Spleen (tissue), 11 donors: ENCODE data around the gene SRSF5. TPM values are rescaled to one million over a fixed set of nuclear protein-coding genes. Genes with fewer than 3 reads are reported as not detected.
"Not testable (repeated sequence)": the region's sequence is repeated elsewhere in the genome, so short reads cannot be mapped to it uniquely, and the experiment has no call there.

Source experiments
- DNase-seq: peaks from one replicate; pipeline ENCODE4 v3.0.0-alpha.2; 2020
- H3K27ac ChIP-seq, 8 donors: fragments of 200-600 bp; sonication (generic) in 7 of 8; 1 replicate in 4 of 8; 2 replicates in 4 of 8; pipeline versions ENCODE4 v1.5.0 to v1.8.0; 2016 to 2021; ENCODE audit warnings: inconsistent platforms in 4 of 8, mild to moderate bottlenecking in 4 of 8, moderate library complexity in 1 of 8
- H3K27me3 ChIP-seq, 7 donors: fragments of 200-600 bp; sonication (generic) in 6 of 7; replicated peaks in 1 of 7; 1 replicate in 4 of 7; 2 replicates in 3 of 7; pipeline versions ENCODE4 v1.5.0 to v1.8.0; 2016 to 2021; ENCODE audit warnings: inconsistent platforms in 3 of 7, mild to moderate bottlenecking in 1 of 7
- H3K36me3 ChIP-seq, 6 donors: fragments of 200-600 bp; sonication (generic) in 5 of 6; 1 replicate in 4 of 6; 2 replicates in 2 of 6; pipeline versions ENCODE4 v1.5.0 to v1.8.0; 2016 to 2021; ENCODE audit warnings: inconsistent platforms in 2 of 6
- H3K4me1 ChIP-seq, 6 donors: fragments of 200-600 bp; sonication (generic) in 5 of 6; 1 replicate in 3 of 6; 2 replicates in 3 of 6; pipeline versions ENCODE4 v1.5.0 to v1.8.0; 2016 to 2021; ENCODE audit warnings: inconsistent platforms in 3 of 6
- H3K4me3 ChIP-seq, 8 donors: fragments of 200-600 bp; sonication (generic) in 7 of 8; 1 replicate in 4 of 8; 2 replicates in 4 of 8; pipeline versions ENCODE4 v1.5.0 to v1.8.0; 2016 to 2021; ENCODE audit warnings: inconsistent platforms in 4 of 8, mild to moderate bottlenecking in 4 of 8, moderate library complexity in 2 of 8
- H3K9me3 ChIP-seq, 8 donors: fragments of 200-600 bp; sonication (generic) in 7 of 8; 1 replicate in 4 of 8; 2 replicates in 4 of 8; pipeline versions ENCODE4 v1.5.0 to v1.8.0; 2016 to 2021; ENCODE audit warnings: inconsistent platforms in 4 of 8
- CTCF ChIP-seq, 11 experiments: fragments of 200-600 bp in 7 of 11; fragments of 450-650 bp in 4 of 11; sonication (generic) in 4 of 11; IDR thresholded peaks in 8 of 11; conservative IDR thresholded peaks in 3 of 11; 1 replicate in 7 of 11; 2 replicates in 4 of 11; pipeline versions ENCODE4 v1.4.0 to v1.8.0; 2016 to 2021; ENCODE audit warnings: antibody characterized with exemption in 11 of 11, inconsistent platforms in 4 of 11, mild to moderate bottlenecking in 1 of 11
- POLR2A ChIP-seq, 3 donors: fragments of 450-650 bp; IDR thresholded peaks; one replicate each; pipeline ENCODE4 v1.5.1; 2017; ENCODE audit warnings: antibody characterized with exemption in 3 of 3, mild to moderate bottlenecking in 1 of 3
- POLR2AphosphoS5 ChIP-seq, 3 donors: sonication (generic); formaldehyde crosslinking; IDR thresholded peaks; one replicate each; pipeline ENCODE4 v1.5.1; 2017; ENCODE audit warnings: antibody characterized with exemption in 3 of 3
- WGBS, 5 donors: extraction: QIAGEN DNeasy Blood & Tissue Kit in 3 of 5; methylation state at CpG; one replicate each; pipeline versions ENCODE4 v1.1.5 to v1.1.7; 2013 to 2018; 5-methylcytosine and 5-hydroxymethylcytosine counted together
- intact Hi-C: fragments of 100-400 bp; cut with DNase I; formaldehyde crosslinking; loops from one replicate; pipeline ENCODE4 v1.15.0; 2023; ENCODE audit warnings: low total_unique reads
- polyA plus RNA-seq, 3 donors: library from polyadenylated mRNA; stranded (reverse); fragments of 200-250 nt; gene quantifications; one replicate each; pipeline ENCODE4 v1.2.1, GENCODE V29; 2013
- total RNA-seq, 7 donors: library from RNA; depleted of rRNA in 3 of 7; stranded (reverse); fragments of >200 nt in 3 of 7; fragmentation: NEBNext Ultra II Directional in 4 of 7; extraction: Animal tissue kit (Norgen Biotek cat#: 25700) in 4 of 7; gene quantifications; one replicate each; pipeline versions ENCODE4 v1.1.0 to v1.2.1, GENCODE V29; 2016 to 2021
- donor health status: healthy with polysubstance abuse.
- donor health status: DM: no; HTN: no; CAD: no; lungs with moderate emphysema.
- donor health status: DM: no; HTN: no; CAD: no.
- donor health status: Bipolar disorder and iron deficiency.
- donor health status: healthy.
- donor health status: DM: no; HTN: no; CAD: no.
- donor health status: DM: yes; HTN: yes; CAD: no.

SRSF5 gene
- total and polyA plus RNA-seq, 10 donors, result 366 to 612 (median 483) TPM

GRCh38 chr14:69811227-69811867 lies 44.4 kb downstream of the SRSF5 start:
- intact Hi-C loops, result no loop called here
- Histone ChIP-seq H3K27ac (no peak overlapping the region), H3K27me3 (peaks cover 0 to 3% (median 0%) of the 10 kb centered on the region in 7 donors), H3K9me3 (no peaks in the 10 kb centered on the region), H3K36me3 (no peaks in the 10 kb centered on the region), H3K4me1 (no peaks in the 10 kb centered on the region), H3K4me3 (no peak overlapping the region)
- TF ChIP-seq CTCF (IDR thresholded peaks at IDR 0.05 in 8 of 11, conservative IDR thresholded peaks at IDR 0.05 in 3 of 11), result no peak
- no peak for TF ChIP-seq POLR2A (IDR thresholded peaks at IDR 0.05)
- TF ChIP-seq POLR2AphosphoS5 (IDR thresholded peaks at IDR 0.05), result no peak
- 81 to 89% (median 83%) methylated on average over 13 of the region's 13 CpGs for WGBS, 5 donors
- no peak for DNase-seq

- intact Hi-C loops, result no loop called here
- Histone ChIP-seq H3K27me3 (peaks cover 0 to 7% (median 0%) of the 10 kb centered on the region in 7 donors), H3K4me1 (no peaks in the 10 kb centered on the region), H3K27ac (no peak overlapping the region), H3K4me3 (no peak overlapping the region), H3K9me3 (no peaks in the 10 kb centered on the region), H3K36me3 (no peaks in the 10 kb centered on the region)
- WGBS, 5 donors, result 87 to 93% (median 93%) methylated on average over 10 of the region's 10 CpGs
- TF ChIP-seq POLR2A (IDR thresholded peaks at IDR 0.05), result no peak
- no peak for TF ChIP-seq CTCF (IDR thresholded peaks at IDR 0.05 in 8 of 11, conservative IDR thresholded peaks at IDR 0.05 in 3 of 11)
- TF ChIP-seq POLR2AphosphoS5 (IDR thresholded peaks at IDR 0.05), result no peak
- no peak for DNase-seq
Measured at GRCh38 chr14:69811868-69812252, 44.9 kb downstream of the SRSF5 start.

GRCh38 chr14:69812711-69813110 lies 45.8 kb downstream of the SRSF5 start:
- DNase-seq, result no peak
- intact Hi-C loops, result no loop called here
- no peak overlapping the region for H3K27ac ChIP-seq
- WGBS, 5 donors, result 80 to 92% (median 87%) methylated on average over 9 of the region's 9 CpGs
- no peaks in the 10 kb centered on the region for H3K4me1 ChIP-seq
- no peaks in the 10 kb centered on the region for H3K9me3 ChIP-seq
- H3K4me3 ChIP-seq, result no peak overlapping the region
- H3K27me3 ChIP-seq, result peaks cover 0 to 16% (median 0%) of the 10 kb centered on the region in 7 donors
- H3K36me3 ChIP-seq, result no peaks in the 10 kb centered on the region
- TF ChIP-seq CTCF (IDR thresholded peaks at IDR 0.05 in 8 of 11, conservative IDR thresholded peaks at IDR 0.05 in 3 of 11), result no peak
- no peak for TF ChIP-seq POLR2AphosphoS5 (IDR thresholded peaks at IDR 0.05)
- TF ChIP-seq POLR2A (IDR thresholded peaks at IDR 0.05), result no peak

GRCh38 chr14:69813346-69813745 lies 46.4 kb downstream of the SRSF5 start:
- H3K4me3 ChIP-seq, intact Hi-C loops, H3K4me1 ChIP-seq, H3K9me3 ChIP-seq, H3K27ac ChIP-seq, DNase-seq, H3K36me3 ChIP-seq: not testable (repeated sequence)
- WGBS, 5 donors, result 78 to 89% (median 86%) methylated on average over 6 of the region's 6 CpGs
- H3K27me3 ChIP-seq, result peaks cover 0 to 22% (median 0%) of the 10 kb centered on the region in 7 donors
